Neutrophil (primary cell): ENCODE data around the gene MYLK4.

Experiments
- H3K27ac ChIP-seq: fragments of 200-600 bp; sonication (generic); 2 replicates; pipeline ENCODE4 v1.5.1; 2016; ENCODE audit warnings: mild to moderate bottlenecking, moderate library complexity
- H3K27me3 ChIP-seq: fragments of 200-600 bp; sonication (generic); 2 replicates; pipeline ENCODE4 v1.6.0; 2016; ENCODE audit warnings: mild to moderate bottlenecking
- H3K36me3 ChIP-seq: fragments of 200-600 bp; sonication (generic); 2 replicates; pipeline ENCODE4 v1.5.1; 2017
- H3K4me1 ChIP-seq, 2 experiments: fragments of 200-600 bp in 1 of 2; sonication (generic) in 1 of 2; 1 replicate in 1 of 2; 2 replicates in 1 of 2; pipeline versions ENCODE4 v1.5.1 to v1.6.1; 2013 to 2016; ENCODE audit warnings: low read depth in 1 of 2, low read length in 1 of 2, mild to moderate bottlenecking in 1 of 2, moderate library complexity in 1 of 2; ENCODE audit not compliant: control insufficient read depth in 1 of 2, insufficient read depth in 1 of 2
- H3K4me3 ChIP-seq, 2 experiments: fragments of 200-600 bp in 1 of 2; sonication (generic) in 1 of 2; 1 replicate in 1 of 2; 2 replicates in 1 of 2; pipeline ENCODE4 v1.5.1; 2013 to 2016; ENCODE audit warnings: low read depth in 1 of 2, low read length in 1 of 2, mild to moderate bottlenecking in 1 of 2, moderate library complexity in 1 of 2
- H3K9me3 ChIP-seq: fragments of 200-600 bp; sonication (generic); 2 replicates; pipeline ENCODE4 v1.5.1; 2016
- TF ChIP-seq, protein P1 (sequence below): fragments of 200-600 bp; sonication (generic); IDR thresholded peaks from 2 replicates; pipeline ENCODE4 v1.5.1; 2016; ENCODE audit warnings: antibody characterized with exemption

The MYLK4 gene

GRCh38 chr6:2725364-2725988, 25.2 kb downstream of the MYLK4 start:
- TF ChIP-seq, protein P1, sequence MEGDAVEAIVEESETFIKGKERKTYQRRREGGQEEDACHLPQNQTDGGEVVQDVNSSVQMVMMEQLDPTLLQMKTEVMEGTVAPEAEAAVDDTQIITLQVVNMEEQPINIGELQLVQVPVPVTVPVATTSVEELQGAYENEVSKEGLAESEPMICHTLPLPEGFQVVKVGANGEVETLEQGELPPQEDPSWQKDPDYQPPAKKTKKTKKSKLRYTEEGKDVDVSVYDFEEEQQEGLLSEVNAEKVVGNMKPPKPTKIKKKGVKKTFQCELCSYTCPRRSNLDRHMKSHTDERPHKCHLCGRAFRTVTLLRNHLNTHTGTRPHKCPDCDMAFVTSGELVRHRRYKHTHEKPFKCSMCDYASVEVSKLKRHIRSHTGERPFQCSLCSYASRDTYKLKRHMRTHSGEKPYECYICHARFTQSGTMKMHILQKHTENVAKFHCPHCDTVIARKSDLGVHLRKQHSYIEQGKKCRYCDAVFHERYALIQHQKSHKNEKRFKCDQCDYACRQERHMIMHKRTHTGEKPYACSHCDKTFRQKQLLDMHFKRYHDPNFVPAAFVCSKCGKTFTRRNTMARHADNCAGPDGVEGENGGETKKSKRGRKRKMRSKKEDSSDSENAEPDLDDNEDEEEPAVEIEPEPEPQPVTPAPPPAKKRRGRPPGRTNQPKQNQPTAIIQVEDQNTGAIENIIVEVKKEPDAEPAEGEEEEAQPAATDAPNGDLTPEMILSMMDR, result no peak
- Histone ChIP-seq H3K9me3 (no peaks in the 10 kb centered on the region), H3K27ac (no peak overlapping the region), H3K4me3 (no peak overlapping the region), H3K4me1 (no peaks in the 10 kb centered on the region), H3K27me3 (no peaks in the 10 kb centered on the region), H3K36me3 (no peaks in the 10 kb centered on the region)

DNA sequence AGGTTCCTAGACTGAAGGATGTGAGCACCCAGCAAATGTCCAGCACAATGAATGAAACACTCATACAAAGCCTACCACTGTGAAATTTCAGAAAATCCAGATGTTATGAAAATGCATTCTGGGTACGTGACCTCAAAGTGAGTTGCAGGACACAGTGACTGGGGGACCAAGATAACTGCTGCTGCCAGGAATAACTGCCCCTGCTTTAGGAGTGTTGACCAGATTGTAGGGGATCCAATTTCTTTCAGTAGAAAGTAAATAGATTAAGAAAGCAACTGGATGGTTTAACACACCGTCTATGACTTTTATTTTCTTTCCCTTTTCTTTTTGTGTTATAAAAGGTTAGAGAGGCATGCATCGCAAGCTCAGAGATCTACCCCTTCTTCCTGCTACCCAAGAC, 29.5 kb downstream of the MYLK4 start:
- no peaks in the 10 kb centered on the region for H3K9me3 ChIP-seq
- no peaks in the 10 kb centered on the region for H3K27me3 ChIP-seq
- H3K36me3 ChIP-seq, result no peaks in the 10 kb centered on the region
- H3K4me1 ChIP-seq, result peaks cover 0 to 6% of the 10 kb centered on the region in 2 experiments
- H3K27ac ChIP-seq, result no peak overlapping the region
- TF ChIP-seq, protein P1, result no peak
- H3K4me3 ChIP-seq, result no peak overlapping the region

DNA sequence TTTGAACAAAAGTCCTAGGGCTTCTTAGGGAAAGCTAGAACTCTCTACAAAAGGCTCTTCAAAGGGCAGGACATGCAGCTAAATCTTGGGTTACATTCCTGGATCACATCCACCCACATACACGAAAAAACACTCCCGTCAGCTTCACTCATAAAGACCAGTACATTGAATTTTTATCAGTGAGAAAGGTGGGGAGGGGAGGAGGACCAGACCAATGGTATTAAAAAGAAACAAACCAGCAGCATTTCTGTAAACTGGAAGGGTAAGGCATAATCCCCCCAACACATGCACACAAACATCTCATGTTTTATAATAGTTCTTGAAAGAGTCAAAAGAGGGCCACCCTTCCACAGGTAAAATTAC, 31.6 kb downstream of the MYLK4 start:
- Histone ChIP-seq H3K4me3 (no peak overlapping the region), H3K27ac (no peak overlapping the region), H3K9me3 (no peaks in the 10 kb centered on the region), H3K27me3 (no peaks in the 10 kb centered on the region), H3K4me1 (peaks cover 0 to 6% of the 10 kb centered on the region in 2 experiments), H3K36me3 (no peaks in the 10 kb centered on the region)
- TF ChIP-seq, protein P1, result no peak

GRCh38 chr6:2718334-2719092, 32.2 kb downstream of the MYLK4 start:
- H3K27me3 ChIP-seq, result no peaks in the 10 kb centered on the region
- H3K36me3 ChIP-seq, result no peaks in the 10 kb centered on the region
- TF ChIP-seq, protein P1, result no peak
- H3K4me1 ChIP-seq, result peaks cover 0 to 6% of the 10 kb centered on the region in 2 experiments
- no peak overlapping the region for H3K27ac ChIP-seq
- H3K9me3 ChIP-seq, result no peaks in the 10 kb centered on the region
- H3K4me3 ChIP-seq, result no peak overlapping the region

DNA sequence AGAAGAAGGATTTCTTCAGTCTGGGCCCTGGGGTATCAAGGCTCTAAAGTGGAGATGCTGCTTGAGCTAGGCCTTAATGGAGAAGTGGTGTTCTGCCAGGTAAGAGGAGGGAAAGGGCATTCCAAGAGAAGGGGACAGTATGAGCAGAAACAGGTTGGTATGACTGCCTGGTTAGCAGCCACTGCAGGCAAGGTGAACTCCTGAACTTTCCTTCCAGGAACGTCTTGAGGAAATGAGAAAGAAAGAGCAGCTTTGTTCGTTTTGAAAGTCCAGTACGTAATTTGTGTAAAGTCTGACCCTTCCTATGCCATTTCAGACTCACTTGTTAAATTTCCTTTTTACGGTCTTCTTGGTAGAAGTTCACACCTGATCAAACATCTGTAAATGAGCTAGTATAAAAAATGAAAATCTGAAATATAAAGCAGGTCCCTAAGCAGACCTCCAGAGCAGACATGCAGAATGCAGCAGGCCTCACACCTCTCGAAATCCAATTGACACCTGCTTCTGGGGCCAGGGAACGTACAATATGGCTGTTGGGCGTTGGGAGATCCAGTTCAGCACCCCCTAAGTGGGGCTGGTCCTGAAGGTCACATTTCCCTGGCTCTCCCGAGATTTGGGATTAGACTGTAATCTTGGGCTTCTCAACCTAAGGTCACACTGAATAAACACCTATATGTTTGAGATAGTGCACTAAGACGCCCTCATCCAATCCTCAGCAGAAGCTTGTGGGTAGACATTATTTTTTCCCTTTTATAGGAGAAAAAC, 33.6 kb downstream of the MYLK4 start:
- TF ChIP-seq, protein P1, result no peak

More for the DNA sequence above, 33.6 kb downstream of the MYLK4 start:
- Histone ChIP-seq H3K27me3 (no peaks in the 10 kb centered on the region), H3K36me3 (no peaks in the 10 kb centered on the region), H3K4me1 (peaks cover 0 to 6% of the 10 kb centered on the region in 2 experiments), H3K9me3 (no peaks in the 10 kb centered on the region), H3K27ac (no peak overlapping the region), H3K4me3 (no peak overlapping the region)
